Measurements from ENCODE around the gene RALGAPB.
"Not testable (repeated sequence)": the region's sequence is repeated elsewhere in the genome, so short reads cannot be mapped to it uniquely, and the experiment has no call there.

The RALGAPB gene

DNA sequence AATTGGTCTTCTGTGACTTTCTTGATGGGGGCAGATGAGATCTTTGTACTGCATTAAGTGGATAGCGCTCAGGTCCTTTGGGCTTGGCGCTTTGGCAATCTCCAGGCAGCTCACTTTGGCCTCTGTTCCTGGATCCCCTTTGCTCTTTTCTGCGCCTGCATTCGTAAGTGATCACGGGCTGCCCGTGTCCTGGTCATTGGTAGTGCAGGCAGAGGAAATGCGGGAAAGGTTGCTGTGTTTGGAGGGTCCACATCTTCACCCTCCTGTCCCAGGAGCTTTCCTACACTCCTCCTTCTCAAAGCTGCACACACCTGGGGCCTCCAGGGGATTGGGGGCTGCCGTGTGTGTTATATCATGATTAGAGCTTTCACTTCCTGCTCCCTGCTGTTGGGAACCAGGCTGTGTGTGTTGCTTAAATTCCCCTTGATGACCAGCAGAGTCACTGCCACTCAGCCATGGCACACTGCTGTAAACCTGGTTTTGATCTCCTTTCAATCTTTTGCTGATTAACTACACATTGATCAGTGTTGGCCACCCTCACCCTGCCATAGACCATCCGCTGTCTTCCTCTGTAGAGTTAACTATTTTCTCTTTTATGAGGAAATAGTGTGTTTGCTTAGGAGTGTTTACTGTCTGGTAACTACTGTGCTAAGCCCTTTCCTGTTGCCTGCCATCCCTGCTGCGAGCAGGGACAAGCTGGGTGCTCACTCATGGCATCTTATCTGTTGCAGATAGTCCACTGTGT is 24.5 kb upstream of the RALGAPB start:
- DNase-seq: no peak

DNA sequence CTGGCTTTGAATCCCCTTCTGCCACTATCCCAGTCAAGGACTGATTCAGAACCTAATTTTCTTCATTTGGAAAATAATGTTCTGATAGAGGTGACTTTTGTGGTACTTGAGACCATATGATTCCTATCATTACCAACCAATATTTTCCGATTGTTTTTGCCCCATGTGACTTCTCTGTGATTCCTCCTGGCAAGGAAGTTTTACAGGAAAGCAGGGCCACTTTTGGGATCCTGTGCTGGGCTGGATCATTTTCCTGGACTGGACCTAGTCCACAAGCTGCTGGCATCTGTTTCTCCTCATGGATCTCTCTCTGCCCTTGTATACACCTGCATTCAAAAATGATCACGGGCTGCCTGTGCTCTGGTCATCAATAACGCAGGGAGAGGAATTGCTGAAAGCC is 23.6 kb upstream of the RALGAPB start:
- DNase-seq: no peak

DNA sequence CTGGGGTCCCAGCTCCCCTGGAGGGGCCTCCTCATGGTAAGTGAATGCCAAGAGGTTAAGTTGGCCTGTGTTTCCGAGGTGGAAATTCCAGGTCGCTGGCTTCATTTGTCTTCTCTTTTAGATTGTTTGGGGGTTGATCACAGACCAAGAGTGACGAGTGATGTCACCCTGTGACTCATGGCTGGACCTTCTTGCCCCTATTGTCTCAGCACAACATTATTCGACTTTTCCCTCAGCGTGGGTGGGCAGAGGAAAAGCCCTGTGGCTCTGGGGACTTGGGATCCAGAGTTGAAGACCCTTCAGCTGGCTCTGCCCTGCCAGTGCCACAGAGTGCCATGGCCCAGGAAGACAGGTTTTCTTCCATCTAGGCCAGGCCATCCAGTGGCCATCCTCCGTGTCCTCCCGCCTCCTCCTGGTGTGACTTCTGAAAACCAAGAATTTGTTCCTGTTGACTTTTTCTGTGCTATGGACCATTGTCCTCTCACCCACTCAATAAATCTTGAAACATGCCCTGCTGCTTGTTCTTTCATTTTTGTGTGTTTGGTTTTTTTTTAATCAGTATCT is 22.1 kb upstream of the RALGAPB start:
- no peak for DNase-seq

DNA sequence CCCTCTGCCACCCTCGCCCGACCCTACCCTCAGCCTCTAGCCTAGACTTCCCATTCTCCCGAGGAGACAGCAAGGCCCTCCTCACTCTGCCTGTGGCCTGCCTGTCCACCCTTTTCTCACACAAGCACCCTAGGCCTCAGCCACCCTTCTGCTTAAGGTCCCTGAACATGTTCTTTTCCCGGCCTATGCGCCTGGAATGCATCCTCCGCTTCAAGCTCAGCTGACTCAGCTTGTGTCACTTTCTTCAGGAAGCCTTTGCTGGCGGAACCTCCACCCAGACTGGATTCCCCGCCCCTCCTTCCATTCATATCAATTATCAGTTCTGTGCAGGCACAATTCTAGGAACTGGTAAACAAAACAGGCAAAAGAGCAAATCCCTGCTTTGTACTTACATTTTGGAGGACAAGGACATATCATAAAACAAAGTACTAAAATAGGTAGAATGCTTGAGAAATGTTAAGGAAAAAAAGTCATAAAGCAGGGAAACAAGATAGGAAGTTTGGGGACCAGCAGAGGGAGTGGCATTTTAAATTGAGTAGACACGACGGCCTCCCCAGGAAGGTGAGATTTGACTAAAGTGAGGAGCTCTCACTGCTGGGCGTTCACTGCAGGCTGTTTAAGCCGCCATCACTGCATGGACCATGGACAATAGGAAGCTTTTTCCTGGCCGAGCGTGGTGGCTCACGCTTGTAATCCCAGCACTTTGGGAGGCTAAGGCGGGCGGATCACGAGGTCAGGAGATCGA is 19.6 kb upstream of the RALGAPB start:
- no peak for DNase-seq

DNA sequence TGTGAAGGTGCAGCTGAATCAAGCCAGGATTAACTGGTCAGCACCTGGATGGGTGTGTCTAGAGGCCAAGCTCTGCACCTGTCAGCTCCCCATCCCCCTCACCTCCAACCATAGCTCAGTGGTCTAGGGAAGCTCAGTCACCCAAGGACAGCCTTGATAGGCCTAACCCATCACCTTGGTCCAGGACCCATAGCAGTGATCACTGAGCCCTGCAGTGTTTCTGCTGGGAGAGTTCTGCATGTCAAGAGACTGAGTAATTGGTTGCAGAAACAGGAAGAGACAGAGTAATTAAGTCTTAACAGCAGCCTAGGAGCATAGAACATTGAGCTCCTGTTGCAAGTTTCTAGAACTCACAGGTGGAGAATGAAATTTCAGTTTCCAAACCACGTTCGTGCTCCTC is 18.7 kb upstream of the RALGAPB start:
- no peak for DNase-seq

DNA sequence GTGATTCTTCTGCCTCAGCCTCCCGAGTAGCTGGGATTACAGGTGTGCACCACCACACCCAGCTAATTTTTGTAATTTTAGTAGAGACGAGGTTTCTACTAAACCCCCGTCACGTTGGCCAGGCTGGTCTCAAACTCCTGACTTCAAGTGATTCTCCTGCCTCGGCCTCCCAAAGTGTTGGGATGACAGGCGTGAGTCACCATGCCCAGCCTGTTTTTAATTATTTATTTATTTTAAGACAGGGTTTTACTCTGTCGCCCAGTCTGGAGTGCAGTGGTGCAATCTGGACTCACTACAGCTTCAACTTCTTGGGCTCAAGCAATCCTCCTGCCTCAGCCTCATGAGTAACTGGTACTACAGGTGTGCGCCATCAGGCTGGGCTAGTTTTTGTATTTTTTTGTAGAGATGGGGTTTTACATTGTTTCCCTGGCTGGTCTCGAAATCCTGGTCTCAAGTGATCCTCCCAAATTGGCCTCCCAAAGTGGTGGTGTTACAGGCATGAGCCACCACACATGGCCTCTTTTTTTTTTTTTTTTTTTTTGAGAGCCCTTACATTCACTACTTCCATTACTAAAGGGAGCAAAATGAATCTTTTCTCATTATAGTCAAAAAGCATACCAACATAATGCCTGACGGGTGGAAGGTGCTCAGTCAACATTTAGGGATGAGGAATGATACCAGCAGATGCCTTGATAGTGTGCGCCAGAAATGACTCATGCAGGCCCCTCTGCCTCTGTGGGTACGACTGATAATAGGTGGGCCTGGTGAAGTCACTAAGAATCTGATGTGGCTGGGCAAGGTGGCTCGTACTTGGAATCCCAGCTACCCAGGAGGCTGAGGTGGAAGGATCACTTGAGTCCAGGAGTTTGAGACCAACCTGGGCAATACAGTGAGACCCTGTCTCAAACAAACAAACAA is 17.8 kb upstream of the RALGAPB start:
- DNase-seq: no peak

DNA sequence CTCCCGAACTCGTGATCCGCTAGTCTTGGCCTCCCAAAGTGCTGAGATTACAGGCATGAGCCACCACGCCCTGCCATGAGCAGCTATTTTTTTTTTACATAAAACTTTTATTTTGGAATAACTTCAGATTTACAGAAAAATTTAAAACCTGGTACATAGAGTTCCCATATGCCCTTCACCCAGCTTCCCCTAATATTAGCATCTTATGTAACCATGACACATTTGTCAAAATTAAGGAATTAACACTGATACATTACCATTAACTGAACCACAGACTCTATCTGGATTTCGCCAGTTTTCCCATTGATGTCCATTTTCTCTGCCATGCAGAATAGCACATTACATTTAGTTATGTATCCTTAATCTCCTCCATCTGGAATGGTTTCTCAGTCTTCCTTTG is 14.3 kb upstream of the RALGAPB start:
- no peak for DNase-seq

DNA sequence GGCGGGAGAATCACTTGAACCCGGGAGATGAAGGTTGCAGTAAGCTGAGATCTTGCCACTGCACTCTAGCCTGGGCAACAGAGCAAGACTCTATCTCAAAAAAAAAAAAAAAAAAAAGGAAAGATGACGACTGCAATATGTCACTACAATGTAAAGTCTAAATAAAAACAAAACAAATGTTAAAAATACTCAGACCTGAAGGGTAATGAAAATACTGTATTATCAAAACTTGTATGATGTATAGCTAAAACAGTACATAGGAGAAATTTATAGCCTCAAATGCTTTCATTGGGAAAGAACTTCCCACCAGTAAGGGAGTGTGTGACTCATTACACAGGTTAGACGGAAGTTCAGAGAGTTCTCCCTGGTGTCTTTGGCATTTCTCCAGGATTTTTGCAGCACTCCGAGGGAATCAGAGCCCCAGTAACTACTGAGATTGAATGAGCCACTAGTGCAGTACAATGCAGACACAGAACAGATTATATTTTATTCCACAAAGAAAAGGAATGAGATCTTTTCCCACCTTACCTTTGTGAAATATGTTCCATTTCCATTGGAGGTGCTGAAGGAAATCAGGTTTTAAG is 12.5 kb upstream of the RALGAPB start:
- no peak for DNase-seq

DNA sequence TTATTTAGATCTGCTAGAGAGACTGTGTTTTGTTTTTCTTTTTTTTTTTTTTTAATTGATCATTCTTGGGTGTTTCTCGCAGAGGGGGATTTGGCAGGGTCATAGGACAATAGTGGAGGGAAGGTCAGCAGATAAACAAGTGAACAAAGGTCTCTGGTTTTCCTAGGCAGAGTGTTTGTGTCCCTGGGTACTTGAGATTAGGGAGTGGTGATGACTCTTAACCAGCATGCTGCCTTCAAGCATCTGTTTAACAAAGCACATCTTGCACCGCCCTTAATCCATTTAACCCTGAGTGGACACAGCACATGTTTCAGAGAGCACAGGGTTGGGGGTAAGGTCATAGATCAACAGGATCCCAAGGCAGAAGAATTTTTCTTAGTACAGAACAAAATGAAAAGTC is 12.0 kb upstream of the RALGAPB start:
- not testable (repeated sequence) for DNase-seq

DNA sequence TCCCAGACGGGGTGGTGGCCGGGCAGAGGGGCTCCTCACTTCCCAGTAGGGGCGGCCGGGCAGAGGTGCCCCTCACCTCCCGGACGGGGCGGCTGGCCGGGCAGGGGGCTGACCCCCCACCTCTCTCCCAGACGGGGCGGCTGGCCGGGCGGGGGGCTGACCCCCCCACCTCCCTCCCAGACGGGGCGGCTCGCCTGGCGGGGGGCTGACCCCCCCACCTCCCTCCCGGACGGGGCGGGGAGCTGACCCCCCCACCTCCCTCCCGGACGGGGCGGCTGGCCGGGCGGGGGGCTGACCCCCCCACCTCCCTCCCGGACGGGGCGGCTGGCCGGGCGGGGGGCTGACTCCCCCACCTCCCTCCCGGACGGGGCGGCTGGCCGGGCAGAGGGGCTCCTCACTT is 11.5 kb upstream of the RALGAPB start:
- not testable (repeated sequence) for DNase-seq

DNA sequence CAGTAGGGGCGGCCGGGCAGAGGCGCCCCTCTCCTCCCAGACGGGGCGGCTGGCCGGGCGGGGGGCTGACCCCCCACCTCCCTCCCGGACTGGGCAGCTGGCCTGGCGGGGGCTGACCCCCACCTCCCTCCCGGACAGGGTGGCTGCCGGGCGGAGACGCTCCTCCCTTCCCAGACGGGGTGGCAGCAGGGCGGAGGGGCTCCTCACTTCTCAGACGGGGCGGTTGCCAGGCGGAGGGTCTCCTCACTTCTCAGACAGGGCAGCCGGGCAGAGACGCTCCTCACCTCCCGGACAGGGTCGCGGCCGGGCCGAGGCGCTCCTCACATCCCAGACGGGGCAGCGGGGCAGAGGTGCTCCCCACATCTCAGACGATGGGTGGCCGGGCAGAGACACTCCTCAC is 11.1 kb upstream of the RALGAPB start:
- not testable (repeated sequence) for DNase-seq

DNA sequence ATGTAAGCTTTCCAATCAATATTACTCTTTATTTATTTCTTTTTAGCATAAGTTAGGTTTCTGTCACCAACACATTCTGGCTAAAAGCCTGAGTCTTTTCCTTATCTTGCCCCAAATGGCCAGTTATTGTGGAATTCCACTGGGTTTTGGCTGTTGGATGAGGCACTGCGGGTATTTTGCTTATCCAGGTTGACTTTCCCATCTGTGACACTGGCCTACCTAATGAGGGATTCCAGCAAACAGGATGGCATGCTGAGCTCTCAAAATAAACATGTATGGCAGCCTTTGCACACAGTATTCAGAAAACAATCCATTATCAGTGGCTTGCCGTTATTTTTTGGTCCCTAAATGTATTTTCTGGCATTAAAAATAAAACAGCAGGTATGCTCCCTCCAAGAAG is 6.5 kb upstream of the RALGAPB start:
- no peak for DNase-seq

DNA sequence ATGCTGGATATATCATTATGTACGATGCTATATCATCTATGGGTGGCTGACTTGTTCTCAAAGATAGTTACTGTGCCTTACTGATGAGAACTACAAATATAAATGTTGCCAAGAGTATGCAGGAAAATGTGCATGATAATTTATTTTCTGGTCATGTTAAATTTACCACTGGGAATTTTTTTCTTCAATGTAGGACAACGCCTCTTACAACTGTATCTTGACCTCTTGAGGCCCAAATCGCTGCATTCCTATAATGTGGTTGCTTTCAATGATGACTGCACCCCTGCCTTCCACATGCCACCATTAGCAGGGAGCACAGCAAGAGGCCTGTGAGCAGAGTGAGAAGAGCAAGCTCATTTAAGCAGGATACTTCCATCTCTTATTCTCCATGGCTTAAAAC is 5.7 kb upstream of the RALGAPB start:
- no peak for DNase-seq

DNA sequence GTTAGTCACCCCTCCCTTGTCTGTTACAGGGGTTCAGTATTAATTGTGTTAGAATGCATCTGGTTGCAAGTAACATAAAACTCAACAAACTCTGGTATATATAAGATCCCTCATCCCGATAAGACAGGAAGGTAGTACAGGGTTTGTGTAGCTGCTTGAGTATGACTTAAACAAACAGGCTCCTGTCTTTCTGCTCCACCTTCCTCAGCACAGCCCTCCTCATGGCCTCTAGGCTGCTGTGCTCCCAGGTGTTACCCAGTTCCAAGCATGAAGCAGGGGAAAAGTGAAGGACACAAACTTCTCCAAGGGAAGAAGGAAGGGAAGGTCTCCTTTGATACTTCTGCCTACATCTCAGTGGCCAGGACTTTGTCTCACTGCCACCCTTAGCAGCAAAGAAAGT is 1.4 kb upstream of the RALGAPB start:
- DNase-seq: no peak

DNA sequence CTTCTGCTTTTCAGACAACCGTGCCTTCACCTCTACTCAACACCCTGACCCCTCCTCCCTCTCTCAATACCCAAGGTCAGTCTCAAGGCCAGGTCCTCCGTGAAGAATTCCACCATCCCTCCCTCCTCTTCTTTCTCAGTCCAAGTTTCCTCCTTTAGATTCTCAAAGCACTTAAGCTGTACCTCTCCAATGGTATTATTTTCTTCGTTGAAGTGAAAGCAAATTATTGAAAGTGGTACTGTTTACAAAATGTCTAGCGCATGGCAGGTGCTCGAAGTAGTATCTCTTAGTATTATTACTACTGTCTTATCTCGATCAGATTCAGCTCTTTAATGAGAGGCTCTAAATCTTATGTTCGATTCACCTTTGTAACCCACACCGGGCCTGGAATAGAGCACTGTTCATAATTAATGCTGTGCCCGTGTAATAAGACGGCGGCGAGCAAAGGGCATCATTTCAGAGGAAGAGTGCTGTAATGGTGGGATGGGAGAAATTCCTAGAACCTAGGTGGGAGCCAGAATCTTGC is 593 bp upstream of the RALGAPB start:
- no peak for DNase-seq

DNA sequence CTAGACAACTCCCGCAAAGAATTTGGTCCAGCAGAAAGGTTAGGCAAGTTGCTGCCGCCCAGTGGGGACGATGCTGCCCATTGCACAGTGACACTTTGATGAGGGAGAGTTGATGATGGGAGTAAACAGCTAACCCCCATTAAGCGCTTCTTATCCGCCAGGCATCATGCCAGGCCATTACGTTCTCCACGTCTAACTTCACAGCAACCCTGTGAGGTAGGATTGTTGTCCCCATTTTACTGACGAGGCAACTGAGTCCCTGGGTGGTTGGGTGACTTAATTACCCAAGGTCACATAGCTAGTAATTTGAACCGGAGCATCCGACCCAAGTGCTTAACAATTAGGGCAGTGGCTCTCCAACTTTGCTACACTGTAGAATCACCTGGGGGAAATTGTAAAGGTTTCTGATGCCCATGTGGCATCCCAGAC is 738 bp downstream of the RALGAPB start:
- DNase-seq: no peak

DNA sequence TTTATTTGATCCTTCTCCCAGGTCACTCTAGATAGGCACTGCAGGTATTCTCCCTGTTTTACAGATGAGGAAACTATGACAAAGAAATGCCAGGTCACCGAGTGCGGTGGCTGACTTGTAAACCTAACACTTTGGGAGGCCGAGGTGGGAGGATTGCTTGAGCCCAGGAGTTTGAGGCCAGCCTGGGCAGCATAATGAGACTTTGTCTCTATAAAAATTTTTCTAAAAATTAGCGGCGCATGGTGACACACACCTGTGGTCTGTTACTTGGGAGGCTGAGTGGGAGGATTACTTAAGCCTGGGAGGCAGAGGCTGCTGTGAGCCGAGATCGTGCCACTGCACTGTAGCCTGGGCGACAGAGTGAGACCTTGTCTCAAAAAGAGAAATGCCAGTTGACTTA is 5.1 kb downstream of the RALGAPB start:
- DNase-seq: no peak

DNA sequence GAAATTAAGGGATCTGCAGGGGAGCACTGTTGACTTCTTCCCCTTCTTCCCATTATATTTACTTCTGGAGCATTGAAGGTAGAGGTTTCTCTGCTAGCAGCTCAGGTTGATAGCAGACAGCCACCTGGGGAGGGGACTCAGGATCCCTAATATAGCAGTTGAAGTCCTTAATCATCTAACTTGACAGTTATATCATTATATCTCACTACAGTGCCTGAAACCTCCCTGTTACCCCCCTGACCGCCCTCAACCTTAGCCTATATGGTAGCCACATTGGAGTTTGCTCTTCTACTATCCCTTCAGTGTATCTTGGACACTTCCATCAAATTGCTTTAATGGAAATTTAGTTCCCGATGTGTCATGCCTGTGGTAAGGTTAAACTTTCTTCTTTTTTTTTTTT is 7.0 kb downstream of the RALGAPB start:
- DNase-seq: no peak

DNA sequence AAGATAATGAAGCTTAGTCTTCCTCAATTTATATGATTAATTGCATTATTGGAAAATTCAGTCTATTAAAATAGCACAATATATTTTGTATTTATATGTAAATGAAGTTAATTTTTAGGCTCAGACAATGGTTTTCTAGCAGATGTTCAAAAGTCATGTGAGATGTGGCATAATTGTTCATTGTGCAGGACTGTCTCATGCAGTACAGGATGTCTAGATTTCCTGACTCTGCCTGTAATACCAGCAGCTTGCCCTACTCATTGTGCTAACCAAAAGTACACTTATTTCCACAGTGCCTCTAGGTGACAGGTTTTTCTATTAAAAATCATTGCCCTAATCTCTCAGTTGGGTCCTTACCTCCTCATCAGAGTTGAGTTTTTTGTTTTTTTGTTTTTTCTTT is 12.4 kb downstream of the RALGAPB start:
- no peak for DNase-seq

DNA sequence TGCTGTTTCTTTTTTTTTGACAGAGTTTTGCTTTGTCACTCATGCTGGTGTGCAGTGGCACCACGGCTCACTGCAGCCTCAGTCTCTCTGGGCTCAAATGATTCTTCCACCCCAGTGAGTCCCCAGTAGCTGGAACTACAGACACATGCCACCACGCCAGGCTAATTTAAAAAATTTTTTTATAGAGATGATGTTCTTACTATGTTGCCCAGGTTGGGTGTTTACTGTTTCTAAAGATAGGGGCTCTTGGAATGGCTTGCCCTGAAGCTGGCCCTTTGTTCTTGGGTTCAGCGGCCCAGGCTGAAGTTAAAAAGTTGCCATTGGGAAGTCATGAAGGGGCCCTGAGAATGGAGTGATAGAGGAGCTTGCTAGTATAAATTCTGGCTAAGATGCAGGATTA is 16.5 kb downstream of the RALGAPB start:
- no peak for DNase-seq

DNA sequence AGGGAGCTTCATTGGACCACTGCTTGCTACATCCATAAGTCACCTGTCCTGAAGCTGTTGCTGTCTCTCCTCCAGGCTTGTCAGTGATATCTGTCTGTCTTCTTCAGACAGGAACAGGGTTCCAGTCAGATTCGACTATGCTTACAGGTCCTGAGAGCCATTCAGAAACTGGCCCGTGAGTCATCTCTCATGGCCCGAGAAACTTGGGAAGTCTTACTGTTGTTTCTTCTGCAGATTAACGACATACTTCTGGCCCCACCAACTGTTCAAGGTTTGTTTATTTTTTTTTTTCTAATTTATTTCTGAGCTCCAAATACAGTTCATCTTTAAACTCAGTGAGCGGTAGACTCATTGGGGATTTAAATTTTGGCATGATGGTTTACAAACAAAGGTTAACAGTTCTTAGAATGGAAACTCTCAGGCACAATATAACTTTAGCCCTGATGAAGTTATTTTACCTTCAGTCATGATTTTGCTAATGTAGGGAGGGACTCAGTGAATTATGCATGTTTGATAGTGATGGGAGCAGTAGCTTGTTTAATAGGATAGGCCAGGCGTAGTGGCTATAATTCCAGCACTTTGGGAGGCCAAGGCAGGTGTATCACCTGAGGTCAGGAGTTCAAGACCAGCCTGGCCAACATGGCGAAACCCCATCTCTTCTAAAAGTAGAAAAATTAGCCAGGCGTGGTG is 24.7 kb downstream of the RALGAPB start:
- DNase-seq: no peak

DNA sequence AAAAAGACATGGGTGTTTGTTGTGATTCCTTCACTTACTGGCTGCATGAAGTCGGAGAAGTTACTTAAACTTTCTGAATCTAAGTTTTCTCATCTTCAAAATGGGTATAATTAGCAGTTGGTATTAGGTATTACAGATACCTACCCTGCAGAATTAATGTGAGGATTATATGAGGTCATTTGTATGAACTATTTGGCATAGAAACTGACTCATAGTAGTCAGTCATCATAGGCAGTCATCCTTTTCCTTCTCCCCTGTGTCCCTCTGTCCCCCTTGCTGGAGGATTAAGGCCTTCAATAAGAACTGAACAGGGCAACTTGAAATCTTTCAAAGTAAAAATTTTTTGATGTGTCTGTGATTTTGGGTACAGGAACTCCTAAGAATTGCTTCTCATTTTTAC is 26.3 kb downstream of the RALGAPB start:
- no peak for DNase-seq

Measured in CD4-positive, alpha-beta T cell treated with Interferon alpha-2 for 1 hour (primary cell).